Activated naive CD4-positive, alpha-beta T cell treated with anti-CD3 and anti-CD28 coated beads, Interleukin-2, amount 50 U/mL, for 72 hours (primary cell): ENCODE measurements around the gene SRRT. TPM values are rescaled to one million over a fixed set of nuclear protein-coding genes. Genes with fewer than 3 reads are reported as not detected.

Experiments
- ATAC-seq, 2 donors: fragments of 150-1000 bp; cut with Tn5 transposase; 2 replicates each; pipeline ENCODE4 v1.10.0; 2021; ENCODE audit warnings: mild to moderate bottlenecking in 2 of 2, moderate library complexity in 2 of 2
- DNase-seq, 2 donors: peaks; one replicate each; pipeline ENCODE4 v3.0.0; 2021 to 2022; ENCODE audit warnings: low spot score in 2 of 2
- H3K27ac Mint-ChIP-seq, 2 donors: one replicate each; pipeline ENCODE4 v1.8.0; 2022; ENCODE audit warnings: mild to moderate bottlenecking in 2 of 2, mixed read lengths in 2 of 2
- H3K36me3 Mint-ChIP-seq, 2 donors: one replicate each; pipeline ENCODE4 v1.8.0; 2022; ENCODE audit warnings: mixed read lengths in 2 of 2
- H3K9me3 Mint-ChIP-seq, 2 donors: one replicate each; pipeline ENCODE4 v1.8.0; 2022; ENCODE audit warnings: mixed read lengths in 2 of 2
- total RNA-seq, 2 donors: library from RNA; stranded (reverse); gene quantifications; one replicate each; pipeline ENCODE4 v1.2.3, GENCODE V29; 2022

SRRT gene
- total RNA-seq, 2 donors from 2014 or later, result 205 to 242 TPM

DNA sequence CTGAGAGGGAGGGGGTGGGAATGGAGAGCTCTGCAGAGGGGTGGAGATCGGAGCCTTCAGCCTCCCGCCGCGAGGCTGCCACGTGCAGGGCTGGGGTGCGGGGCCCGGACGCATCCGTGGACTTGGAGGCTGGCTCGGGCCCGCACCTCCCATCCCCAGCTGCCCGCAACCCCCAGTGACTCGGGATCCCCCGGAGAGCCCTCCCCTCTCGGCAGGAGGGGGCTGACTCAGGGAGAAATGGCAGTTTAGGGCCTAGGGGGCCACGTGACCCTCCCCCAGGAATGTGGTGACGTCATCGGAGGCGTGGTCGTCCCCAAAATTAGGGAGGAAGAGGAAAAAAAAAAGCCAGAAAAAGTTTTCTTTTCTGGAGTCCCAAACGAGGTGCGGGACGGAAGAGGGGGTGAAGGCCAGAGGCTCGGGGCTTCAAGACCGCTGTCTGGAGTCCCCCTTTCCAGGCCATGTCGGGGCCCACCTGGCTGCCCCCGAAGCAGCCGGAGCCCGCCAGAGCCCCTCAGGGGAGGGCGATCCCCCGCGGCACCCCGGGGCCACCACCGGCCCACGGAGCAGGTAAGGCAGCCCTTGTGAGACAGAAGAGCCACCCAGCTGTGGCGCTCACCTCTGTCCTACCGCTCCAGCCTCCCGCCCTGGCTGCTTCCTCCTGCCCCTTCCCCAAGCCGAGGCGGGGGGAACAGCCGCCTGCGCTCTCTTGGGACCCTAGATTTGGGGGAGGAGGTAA, 7.7 kb upstream of the SRRT start, which contains the start of gene TRIP6:
Gene TRIP6, plus strand, starts transcription at position 348 of the 736 bp plus-strand sequence. Its CDS starts 111 bp downstream, at position 459.
- peaks cover 6 to 11% of the 10 kb centered on the region in 2 donors for H3K36me3 Mint-ChIP-seq
- ATAC-seq, result peak; percentile 72 to 88
- DNase-seq, result peak; percentile 62 to 84
- H3K27ac Mint-ChIP-seq, result peak within 1 kb of the TSS; percentile 96 to 98
- H3K9me3 Mint-ChIP-seq, result no peaks in the 10 kb centered on the region

DNA sequence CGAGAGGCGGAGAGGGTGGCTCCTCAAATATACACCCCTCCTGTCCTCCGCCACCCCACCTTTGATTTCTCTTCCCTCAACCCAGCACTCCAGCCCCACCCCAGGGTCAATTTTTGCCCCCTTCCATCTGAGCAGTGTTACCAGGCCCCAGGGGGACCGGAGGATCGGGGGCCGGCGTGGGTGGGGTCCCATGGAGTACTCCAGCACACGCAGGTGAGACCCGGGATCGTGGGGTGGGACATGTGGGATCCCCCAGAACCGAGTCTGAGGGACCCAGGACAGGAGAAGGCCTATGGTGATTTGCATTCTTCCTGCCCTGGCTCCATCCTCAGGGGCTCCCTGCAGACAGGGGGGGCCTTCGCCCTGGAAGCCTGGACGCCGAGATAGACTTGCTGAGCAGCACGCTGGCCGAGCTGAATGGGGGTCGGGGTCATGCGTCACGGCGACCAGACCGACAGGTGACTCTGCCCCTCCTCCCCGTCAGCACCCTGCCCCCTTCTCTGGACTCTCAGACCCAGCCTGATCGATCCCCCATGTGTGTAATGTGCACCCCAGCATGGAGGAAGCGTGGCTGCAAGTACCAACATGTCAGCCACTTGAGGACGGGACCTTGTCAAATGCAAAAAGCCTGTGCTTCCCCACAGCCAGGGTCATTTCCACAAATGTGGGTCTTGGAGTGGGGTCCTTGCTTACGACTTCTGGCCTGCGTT, 7.0 kb upstream of the SRRT start:
- no peak for ATAC-seq
- H3K36me3 Mint-ChIP-seq, result peaks cover 6 to 11% of the 10 kb centered on the region in 2 donors
- peak overlapping the region; percentile 88 to 96 for H3K27ac Mint-ChIP-seq
- DNase-seq, result no peak
- no peaks in the 10 kb centered on the region for H3K9me3 Mint-ChIP-seq

DNA sequence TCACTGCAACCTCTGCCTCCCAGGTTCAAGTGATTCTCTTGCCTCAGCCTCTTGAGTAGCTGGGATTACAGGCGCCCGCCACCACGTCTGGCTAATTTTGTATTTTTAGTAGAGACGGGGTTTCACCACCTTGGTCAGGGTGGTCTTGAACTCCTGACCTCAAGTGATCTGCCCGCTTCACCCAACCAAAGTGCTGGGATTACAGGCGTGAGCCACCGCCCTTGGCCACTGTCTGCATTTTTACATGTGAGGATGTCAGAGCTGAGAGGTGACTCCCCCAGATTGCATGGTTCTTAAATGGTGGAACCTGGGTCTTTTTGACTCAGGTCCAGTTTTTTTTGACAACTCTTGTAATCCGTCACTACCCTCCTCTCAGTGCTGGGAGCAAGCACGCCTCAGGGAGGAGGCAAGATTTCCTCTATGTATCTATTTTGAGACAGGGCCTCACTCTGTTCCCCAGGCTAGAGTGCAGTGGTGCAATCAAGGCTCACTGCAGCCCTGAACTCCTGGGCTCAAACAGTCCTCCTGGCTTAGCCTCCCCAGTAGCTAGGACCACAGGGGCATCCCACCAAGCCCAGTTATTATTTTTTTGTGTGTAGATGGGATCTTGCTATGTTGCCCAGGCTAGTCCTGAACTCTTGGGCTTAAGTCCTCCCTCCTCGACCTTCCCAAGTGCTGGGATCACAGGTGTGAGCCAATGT, 1.2 kb upstream of the SRRT start:
- DNase-seq (no peak), ATAC-seq (no peak)

DNA sequence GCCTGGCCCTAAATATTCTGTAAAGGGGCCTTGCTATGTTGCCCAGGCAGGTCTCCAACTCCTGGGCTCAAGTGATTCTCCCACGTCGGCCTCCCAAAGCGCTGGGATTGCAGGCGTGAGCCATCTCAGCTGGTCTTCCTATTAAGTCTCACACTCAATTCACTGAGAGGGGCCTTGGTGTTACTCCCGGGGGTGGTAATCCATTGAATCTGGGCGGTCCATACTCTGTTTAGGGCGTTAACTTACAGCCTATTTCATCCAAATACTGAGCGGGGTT, 665 bp upstream of the SRRT start:
- ATAC-seq (no peak), DNase-seq (no peak)
- H3K36me3 Mint-ChIP-seq, result peaks cover 49 to 50% of the 10 kb centered on the region in 2 donors
- peak overlapping the region; percentile 97 to 99 for H3K27ac Mint-ChIP-seq
- no peaks in the 10 kb centered on the region for H3K9me3 Mint-ChIP-seq

More for the DNA sequence above, 1.2 kb upstream of the SRRT start:
- Mint-ChIP-seq H3K36me3 (peaks cover 46 to 49% of the 10 kb centered on the region in 2 donors), H3K27ac (peak overlapping the region; percentile 97 to 99), H3K9me3 (no peaks in the 10 kb centered on the region)

DNA sequence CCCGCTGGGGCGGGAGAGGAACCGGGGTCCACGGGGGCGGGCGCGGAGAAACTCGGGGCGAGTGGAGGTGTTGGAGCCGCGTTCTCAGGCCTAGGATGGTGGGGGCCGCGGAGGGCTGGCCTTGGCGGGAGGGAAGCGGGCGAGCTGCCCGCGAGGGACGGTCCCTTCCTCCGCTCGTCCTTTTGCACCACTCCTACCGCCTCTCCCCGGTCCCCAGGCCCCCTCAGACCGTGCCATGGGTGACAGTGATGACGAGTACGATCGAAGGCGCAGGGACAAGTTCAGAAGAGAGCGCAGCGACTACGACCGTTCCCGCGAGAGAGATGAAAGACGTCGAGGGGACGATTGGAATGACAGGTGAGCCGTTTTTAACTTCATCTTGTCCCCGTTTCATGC, 451 bp downstream of the SRRT start:
- peak overlapping the region; percentile 97 to 99 for H3K27ac Mint-ChIP-seq
- peak; percentile 52 to 67 for ATAC-seq
- DNase-seq, result no peak
- peaks cover 55 to 58% of the 10 kb centered on the region in 2 donors for H3K36me3 Mint-ChIP-seq
- no peaks in the 10 kb centered on the region for H3K9me3 Mint-ChIP-seq

DNA sequence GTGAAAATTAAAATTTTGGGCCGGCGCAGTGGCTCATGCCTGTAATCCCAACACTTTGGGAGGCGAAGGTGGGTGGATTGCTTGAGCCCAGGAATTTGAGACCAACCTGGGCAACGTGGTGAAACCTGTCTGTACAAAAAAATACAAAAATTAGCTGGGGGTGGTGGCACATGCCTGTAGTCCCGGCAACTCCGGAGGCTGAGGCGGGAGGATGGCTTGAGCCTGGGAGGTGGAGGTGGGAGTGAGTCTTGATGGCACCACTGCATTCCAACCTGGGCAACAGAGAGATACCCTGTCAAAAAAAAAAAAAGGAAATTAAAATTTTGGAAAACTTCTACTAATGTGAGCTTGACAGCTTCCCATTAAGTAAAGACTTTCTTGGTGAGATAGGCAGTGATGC, 3.1 kb downstream of the SRRT start:
- DNase-seq (no peak), ATAC-seq (no peak)
- Mint-ChIP-seq H3K36me3 (peaks cover 67 to 70% of the 10 kb centered on the region in 2 donors), H3K9me3 (no peaks in the 10 kb centered on the region), H3K27ac (peak overlapping the region in 1 of 2 donors; percentile 92)

DNA sequence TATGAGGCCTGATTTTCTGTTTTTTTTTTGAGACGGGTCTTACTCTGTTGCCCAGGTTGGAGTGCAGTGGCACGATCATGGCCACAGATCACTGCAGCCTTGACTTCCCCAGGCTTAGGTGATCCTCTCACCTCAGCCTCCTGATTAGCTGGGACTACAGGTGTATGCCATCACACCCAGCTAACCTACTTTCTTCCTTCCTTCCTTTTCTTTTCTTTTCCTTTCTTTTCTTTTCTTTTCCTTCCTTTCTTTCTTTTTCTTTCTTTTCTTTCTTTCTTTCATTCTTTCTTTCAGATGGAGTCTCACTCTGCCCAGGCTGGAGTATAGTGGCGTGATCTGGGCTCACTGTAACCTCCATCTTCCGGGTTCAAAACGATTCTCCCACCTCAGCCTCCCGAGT, 3.8 kb downstream of the SRRT start:
- ATAC-seq, result no peak
- Mint-ChIP-seq H3K36me3 (peaks cover 65 to 67% of the 10 kb centered on the region in 2 donors), H3K9me3 (no peaks in the 10 kb centered on the region), H3K27ac (peak overlapping the region; percentile 46 to 92)
- no peak for DNase-seq

DNA sequence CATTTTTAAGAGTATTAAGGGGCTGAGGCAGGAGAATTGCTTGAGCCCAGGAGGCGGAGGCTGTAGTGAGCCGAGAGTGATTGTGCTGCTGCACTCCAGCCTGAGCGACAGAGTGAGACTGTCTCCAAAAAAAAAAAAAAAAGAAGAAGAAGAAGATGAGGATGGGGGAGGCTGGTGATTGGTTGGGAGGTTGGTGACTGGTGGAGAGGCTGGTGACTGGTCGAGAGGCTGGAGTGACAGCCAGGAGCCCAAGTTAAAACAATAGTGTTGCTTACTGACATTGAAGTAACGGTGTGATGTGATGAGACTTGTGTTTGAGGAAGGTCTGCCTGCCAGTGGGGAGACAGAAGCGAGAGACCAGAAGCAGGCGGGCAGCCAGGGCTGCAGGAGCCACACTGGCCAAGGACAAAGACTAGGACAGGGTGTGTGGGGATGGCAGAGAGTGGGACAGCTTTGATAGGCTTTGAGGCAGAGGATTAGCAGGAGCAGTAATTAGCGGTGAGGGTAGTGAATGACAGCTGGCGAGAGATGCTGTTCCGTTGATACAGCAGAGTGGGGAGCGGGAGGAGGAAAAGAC, 4.9 kb downstream of the SRRT start:
- H3K36me3 Mint-ChIP-seq, result peaks cover 54 to 64% of the 10 kb centered on the region in 2 donors
- ATAC-seq (no peak), DNase-seq (no peak)
- H3K9me3 Mint-ChIP-seq, result no peaks in the 10 kb centered on the region
- H3K27ac Mint-ChIP-seq, result peak overlapping the region; percentile 70 to 95

DNA sequence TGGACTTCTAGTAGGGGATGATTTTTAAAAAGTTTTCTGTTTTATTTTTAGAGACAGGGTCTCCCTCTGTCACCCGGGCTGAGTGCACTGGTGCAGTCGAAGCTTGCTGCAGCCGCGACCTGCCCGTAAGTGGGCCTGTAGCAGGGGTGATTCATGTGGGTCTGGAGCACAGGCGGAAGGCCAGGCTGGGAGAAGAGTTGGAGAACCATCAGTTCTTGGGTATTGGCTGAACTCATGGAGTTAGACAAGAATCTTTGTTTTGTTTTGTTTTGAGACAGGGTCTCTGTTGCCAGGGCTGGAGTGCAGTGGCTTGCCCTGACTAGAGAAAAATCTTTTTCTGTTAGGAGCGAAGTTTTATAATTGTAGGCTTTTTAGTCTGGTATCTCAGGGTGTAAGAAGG, 5.7 kb downstream of the SRRT start:
- H3K36me3 Mint-ChIP-seq, result peaks cover 45 to 63% of the 10 kb centered on the region in 2 donors
- no peaks in the 10 kb centered on the region for H3K9me3 Mint-ChIP-seq
- DNase-seq (no peak), ATAC-seq (no peak)
- H3K27ac Mint-ChIP-seq, result peak overlapping the region; percentile 70 to 77

DNA sequence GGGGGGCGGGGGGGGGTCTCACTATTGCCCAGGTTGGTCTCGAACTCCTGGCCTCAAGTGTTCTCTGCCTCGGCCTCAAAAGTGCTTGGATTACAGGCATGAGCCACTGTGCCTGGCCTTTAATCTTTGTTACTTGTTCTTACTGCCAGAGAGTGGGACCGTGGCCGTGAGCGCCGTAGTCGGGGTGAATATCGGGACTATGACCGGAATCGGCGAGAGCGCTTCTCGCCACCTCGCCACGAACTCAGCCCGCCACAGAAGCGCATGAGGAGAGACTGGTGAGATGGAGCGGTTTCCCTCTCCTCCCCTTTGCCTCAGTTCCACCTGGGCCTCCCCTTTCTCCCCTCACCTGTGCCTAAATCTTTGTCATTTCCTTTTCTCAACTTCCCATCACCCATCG, 6.2 kb downstream of the SRRT start:
- Mint-ChIP-seq H3K36me3 (peaks cover 40 to 63% of the 10 kb centered on the region in 2 donors), H3K9me3 (no peaks in the 10 kb centered on the region), H3K27ac (peak overlapping the region in 1 of 2 donors; percentile 55)
- ATAC-seq (no peak), DNase-seq (no peak)

DNA sequence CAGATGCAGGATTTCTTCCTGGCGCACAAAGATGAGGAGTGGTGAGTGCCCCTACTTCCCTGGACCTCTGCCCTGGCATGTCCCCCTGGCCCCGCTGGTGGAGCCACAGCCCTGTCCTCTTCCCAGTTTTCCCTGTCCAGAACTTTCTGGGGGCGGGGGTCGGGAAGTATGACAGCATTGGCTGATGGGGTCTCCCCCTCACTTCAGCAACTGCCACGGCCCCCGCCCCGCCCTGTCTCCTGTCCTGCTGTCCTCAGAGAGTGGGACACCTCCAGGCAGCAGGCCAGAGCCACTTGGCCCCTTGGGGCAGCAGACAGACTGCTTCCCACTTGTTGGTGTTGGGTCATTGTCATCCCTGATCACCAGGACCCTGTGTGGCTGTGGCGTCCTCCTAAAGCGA, 7.3 kb downstream of the SRRT start:
- peak overlapping the region; percentile 55 to 62 for H3K27ac Mint-ChIP-seq
- H3K9me3 Mint-ChIP-seq, result no peaks in the 10 kb centered on the region
- H3K36me3 Mint-ChIP-seq, result peaks cover 36 to 65% of the 10 kb centered on the region in 2 donors
- DNase-seq (no peak), ATAC-seq (no peak)

DNA sequence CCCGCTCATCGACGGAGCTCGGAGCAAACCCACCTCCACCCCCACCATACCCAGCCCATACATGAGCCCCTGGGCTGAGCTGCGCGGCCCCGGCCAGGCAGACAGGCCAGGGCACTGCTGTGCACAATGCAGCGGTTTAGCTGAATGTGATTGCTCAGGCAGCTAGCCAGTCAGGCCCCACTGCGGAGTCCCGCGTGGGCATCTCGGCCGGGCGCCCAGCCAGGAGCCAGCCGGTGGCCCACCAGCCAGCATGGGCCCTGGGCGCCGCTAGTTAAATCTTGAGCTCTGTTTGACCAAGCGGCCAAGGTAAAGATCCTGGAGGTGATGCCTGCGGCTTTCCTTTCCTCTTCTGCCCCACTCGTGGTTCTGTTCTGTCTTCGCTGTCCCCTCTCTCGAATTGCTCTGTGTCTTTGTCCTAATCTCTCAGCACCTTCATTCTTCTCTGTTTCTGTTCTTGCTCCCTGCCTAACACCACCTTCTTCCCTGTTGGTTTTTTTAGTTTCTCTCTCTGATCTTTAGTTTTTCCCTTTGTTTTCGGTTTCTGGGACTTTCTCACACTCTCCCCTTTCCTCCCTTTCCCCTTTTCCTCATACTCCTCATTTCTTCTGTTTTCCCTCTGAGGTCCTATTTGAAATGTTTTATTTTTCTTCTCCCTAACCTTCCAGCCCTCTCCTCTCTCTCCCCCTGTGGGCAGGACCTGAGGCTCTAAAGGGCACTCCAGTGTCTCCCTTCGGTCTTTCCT, 8.1 kb downstream of the SRRT start:
- H3K9me3 Mint-ChIP-seq, result no peaks in the 10 kb centered on the region
- no peak for ATAC-seq
- peaks cover 38 to 72% of the 10 kb centered on the region in 2 donors for H3K36me3 Mint-ChIP-seq
- no peak for DNase-seq
- H3K27ac Mint-ChIP-seq, result peak overlapping the region; percentile 59 to 93

DNA sequence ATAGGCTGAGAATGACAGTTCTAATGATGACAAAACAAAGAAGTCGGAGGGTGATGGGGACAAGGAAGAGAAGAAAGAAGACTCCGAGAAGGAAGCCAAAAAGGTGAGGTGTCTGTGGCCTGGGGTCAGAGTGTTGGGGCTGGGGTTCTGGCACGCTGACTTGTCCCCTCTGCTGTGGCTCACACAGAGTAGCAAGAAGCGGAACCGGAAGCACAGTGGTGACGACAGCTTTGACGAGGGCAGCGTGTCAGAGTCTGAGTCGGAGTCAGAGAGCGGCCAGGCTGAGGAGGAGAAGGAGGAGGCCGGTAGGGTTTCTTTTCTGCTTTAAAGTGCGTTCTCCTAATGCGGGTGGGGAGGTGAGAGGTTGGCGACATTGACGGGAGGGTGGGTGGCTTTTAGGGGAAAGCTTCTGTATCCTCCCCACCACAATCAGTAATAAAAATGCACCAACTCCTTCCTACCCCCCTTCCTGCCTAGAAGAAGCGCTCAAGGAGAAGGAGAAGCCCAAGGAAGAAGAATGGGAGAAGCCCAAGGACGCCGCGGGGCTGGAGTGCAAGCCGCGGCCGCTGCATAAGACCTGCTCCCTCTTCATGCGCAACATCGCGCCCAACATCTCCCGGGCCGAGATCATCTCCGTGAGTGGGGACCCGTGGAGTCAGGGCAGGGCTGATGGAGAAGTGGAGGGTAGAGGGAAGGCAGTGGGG, 10.0 kb downstream of the SRRT start:
- peaks cover 29 to 70% of the 10 kb centered on the region in 2 donors for H3K36me3 Mint-ChIP-seq
- DNase-seq (no peak), ATAC-seq (no peak)
- no peaks in the 10 kb centered on the region for H3K9me3 Mint-ChIP-seq
- H3K27ac Mint-ChIP-seq, result peak overlapping the region; percentile 73 to 90

DNA sequence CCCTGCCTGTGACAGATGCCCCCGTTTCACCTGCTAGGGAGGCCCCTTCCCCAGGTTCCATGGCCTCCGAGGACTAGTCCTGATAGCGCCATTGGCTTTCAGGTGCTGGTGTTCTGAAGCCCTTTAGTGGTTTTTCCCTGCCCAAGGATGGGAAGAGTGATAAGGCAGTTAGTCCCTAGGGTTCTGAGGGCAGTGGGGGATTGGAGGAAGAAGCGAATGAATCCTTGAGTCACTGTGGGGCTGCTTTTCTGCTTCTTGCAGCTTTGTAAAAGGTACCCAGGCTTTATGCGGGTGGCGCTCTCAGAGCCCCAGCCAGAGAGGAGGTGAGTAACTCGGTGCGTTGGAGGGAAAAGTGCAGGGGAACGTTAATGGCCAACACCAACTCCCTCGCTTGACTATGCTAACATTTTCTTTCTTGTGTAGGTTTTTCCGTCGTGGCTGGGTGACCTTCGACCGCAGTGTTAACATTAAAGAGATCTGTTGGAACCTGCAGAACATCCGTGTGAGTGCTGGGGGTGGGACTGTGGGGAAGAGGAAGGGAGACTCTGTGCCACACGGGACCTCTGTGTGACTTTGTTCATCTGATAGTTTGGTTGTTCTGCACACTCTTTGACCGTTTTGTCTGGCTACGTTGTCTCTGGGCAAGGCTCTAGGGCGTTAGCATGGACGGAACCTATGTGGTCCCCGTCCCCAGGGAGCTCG, 10.7 kb downstream of the SRRT start:
- H3K27ac Mint-ChIP-seq, result peak overlapping the region; percentile 73 to 90
- ATAC-seq (no peak), DNase-seq (no peak)
- no peaks in the 10 kb centered on the region for H3K9me3 Mint-ChIP-seq
- peaks cover 22 to 65% of the 10 kb centered on the region in 2 donors for H3K36me3 Mint-ChIP-seq
